Neural progenitor cell (in vitro differentiated cells): ENCODE measurements around the gene UCHL1. TPM values are rescaled to one million over a fixed set of nuclear protein-coding genes. Genes with fewer than 3 reads are reported as not detected.

Experiments
- DNase-seq: peaks from one replicate; pipeline ENCODE4 v3.0.0-alpha.2; 2016; ENCODE audit warnings: low spot score
- H2AFZ ChIP-seq: fragments of 200-600 bp; sonication (generic); replicated peaks from 2 replicates; pipeline ENCODE4 v1.6.1; 2016; ENCODE audit warnings: antibody characterized with exemption
- H3F3A ChIP-seq: fragments of 200-600 bp; sonication (generic); 2 replicates; pipeline ENCODE4 v1.6.1; 2016; ENCODE audit warnings: antibody characterized with exemption, low read depth
- H3K27ac ChIP-seq: fragments of 200-600 bp; sonication (generic); 2 replicates; pipeline ENCODE4 v1.5.1; 2016; ENCODE audit warnings: mild to moderate bottlenecking
- H3K27me3 ChIP-seq: fragments of 200-600 bp; sonication (generic); 2 replicates; pipeline ENCODE4 v1.6.1; 2016; ENCODE audit warnings: mild to moderate bottlenecking, moderate library complexity
- H3K36me3 ChIP-seq: fragments of 200-600 bp; sonication (generic); 2 replicates; pipeline ENCODE4 v1.5.1; 2016
- H3K4me1 ChIP-seq: fragments of 200-600 bp; sonication (generic); 2 replicates; pipeline ENCODE4 v1.6.1; 2016; ENCODE audit warnings: mixed run types
- H3K4me2 ChIP-seq: fragments of 200-600 bp; sonication (generic); 2 replicates; pipeline ENCODE4 v1.6.1; 2016
- H3K4me3 ChIP-seq: fragments of 200-600 bp; sonication (generic); 2 replicates; pipeline ENCODE4 v1.5.1; 2016
- H3K79me2 ChIP-seq: fragments of 200-600 bp; sonication (generic); 2 replicates; pipeline ENCODE4 v1.6.1; 2016; ENCODE audit warnings: low read depth
- H3K9ac ChIP-seq: fragments of 200-600 bp; sonication (generic); 2 replicates; pipeline ENCODE4 v1.6.1; 2016
- H3K9me3 ChIP-seq: fragments of 200-600 bp; sonication (generic); 2 replicates; pipeline ENCODE4 v1.5.1; 2016; ENCODE audit warnings: low read depth
- H4K20me1 ChIP-seq: fragments of 200-600 bp; sonication (generic); 2 replicates; pipeline ENCODE4 v1.6.1; 2016; ENCODE audit warnings: low read depth
- H3K27ac Mint-ChIP-seq: 3 replicates; pipeline ENCODE4 v1.8.0; 2021; ENCODE audit warnings: mixed read lengths
- H3K27me3 Mint-ChIP-seq: 2 replicates; pipeline ENCODE4 v1.8.0; 2022; ENCODE audit warnings: low read depth, mild to moderate bottlenecking, inconsistent platforms, moderate library complexity, mixed read lengths; ENCODE audit not compliant: insufficient read depth
- H3K36me3 Mint-ChIP-seq: 3 replicates; pipeline ENCODE4 v1.8.0; 2021; ENCODE audit warnings: mixed read lengths
- H3K4me1 Mint-ChIP-seq: 3 replicates; pipeline ENCODE4 v1.8.0; 2021; ENCODE audit warnings: mixed read lengths
- H3K4me3 Mint-ChIP-seq: 3 replicates; pipeline ENCODE4 v1.8.0; 2021; ENCODE audit warnings: mild to moderate bottlenecking, moderate library complexity, mixed read lengths
- H3K9me3 Mint-ChIP-seq: 3 replicates; pipeline ENCODE4 v1.8.0; 2020; ENCODE audit warnings: mixed read lengths
- EZH2 ChIP-seq: fragments of 200-600 bp; sonication (generic); IDR thresholded peaks from 2 replicates; pipeline ENCODE4 v1.6.1; 2017; ENCODE audit warnings: antibody characterized with exemption, mild to moderate bottlenecking, moderate library complexity
- EZH2phosphoT487 ChIP-seq: fragments of 200-600 bp; sonication (generic); IDR thresholded peaks from 2 replicates; pipeline ENCODE4 v1.6.1; 2017; ENCODE audit warnings: antibody characterized with exemption
- total RNA-seq: library from RNA; depleted of rRNA; stranded (reverse); fragments of >200 nt; gene quantifications from 2 replicates; pipeline ENCODE4 v1.2.3, GENCODE V29; 2015; ENCODE audit warnings: low replicate concordance
- TF ChIP-seq, protein P1 (sequence below): fragments of 200-600 bp; sonication (generic); IDR thresholded peaks from 2 replicates; pipeline ENCODE4 v1.5.1; 2017; ENCODE audit warnings: antibody characterized with exemption, mild to moderate bottlenecking

The UCHL1 gene
- total RNA-seq, 1 donor from 2014 or later: 535 TPM

DNA sequence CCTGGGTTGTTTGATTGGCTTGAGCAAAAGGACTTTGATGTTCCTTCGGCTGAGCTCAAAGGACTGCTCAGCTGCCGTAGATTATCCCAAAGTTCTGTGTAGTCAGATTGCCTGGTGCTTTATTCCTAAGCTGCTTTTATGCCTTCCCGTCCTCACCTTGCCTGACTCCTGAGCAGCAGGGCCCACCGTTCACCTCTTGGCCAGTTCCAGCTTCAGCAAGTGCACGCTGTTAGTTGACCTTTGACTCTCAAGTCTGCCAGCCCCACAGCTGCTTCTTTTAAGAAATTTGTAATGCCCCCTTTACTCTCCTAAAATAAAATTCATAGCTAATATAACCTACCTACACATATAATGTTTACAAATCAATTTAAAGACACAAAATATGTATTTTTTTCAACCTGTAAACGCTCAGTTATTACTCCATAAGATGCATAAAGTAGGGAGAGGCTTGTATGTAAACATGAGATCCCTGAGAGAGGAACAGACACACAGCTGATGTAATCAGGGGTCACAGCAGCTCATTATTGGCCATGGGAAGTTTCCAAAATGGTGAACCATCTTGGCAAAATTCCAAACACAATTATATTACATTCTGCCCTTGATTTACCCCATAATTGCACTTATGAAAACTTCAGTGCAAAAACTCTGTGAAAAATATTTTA lies 28.6 kb downstream of the UCHL1 start:
- Histone ChIP-seq H3K36me3 (no peaks in the 10 kb centered on the region), H3K9me3 (no peaks in the 10 kb centered on the region), H3K9ac (no peak overlapping the region), H2AFZ (no peak overlapping the region), H4K20me1 (no peaks in the 10 kb centered on the region), H3K4me2 (no peak overlapping the region), H3K4me3 (no peak overlapping the region), H3K27me3 (no peaks in the 10 kb centered on the region), H3K27ac (no peak overlapping the region), H3K79me2 (no peaks in the 10 kb centered on the region), H3F3A (no peaks in the 10 kb centered on the region), H3K4me1 (no peaks in the 10 kb centered on the region)
- H3K4me1 Mint-ChIP-seq: peaks cover 7% of the 10 kb centered on the region
- no peak overlapping the region for H3K27ac Mint-ChIP-seq
- DNase-seq: no peak
- TF ChIP-seq EZH2phosphoT487 (no peak), EZH2 (no peak)
- TF ChIP-seq, protein P1, sequence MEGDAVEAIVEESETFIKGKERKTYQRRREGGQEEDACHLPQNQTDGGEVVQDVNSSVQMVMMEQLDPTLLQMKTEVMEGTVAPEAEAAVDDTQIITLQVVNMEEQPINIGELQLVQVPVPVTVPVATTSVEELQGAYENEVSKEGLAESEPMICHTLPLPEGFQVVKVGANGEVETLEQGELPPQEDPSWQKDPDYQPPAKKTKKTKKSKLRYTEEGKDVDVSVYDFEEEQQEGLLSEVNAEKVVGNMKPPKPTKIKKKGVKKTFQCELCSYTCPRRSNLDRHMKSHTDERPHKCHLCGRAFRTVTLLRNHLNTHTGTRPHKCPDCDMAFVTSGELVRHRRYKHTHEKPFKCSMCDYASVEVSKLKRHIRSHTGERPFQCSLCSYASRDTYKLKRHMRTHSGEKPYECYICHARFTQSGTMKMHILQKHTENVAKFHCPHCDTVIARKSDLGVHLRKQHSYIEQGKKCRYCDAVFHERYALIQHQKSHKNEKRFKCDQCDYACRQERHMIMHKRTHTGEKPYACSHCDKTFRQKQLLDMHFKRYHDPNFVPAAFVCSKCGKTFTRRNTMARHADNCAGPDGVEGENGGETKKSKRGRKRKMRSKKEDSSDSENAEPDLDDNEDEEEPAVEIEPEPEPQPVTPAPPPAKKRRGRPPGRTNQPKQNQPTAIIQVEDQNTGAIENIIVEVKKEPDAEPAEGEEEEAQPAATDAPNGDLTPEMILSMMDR: no peak
- H3K9me3 Mint-ChIP-seq: peaks cover 4% of the 10 kb centered on the region
- H3K4me3 Mint-ChIP-seq: no peak overlapping the region
- peaks cover 2% of the 10 kb centered on the region for H3K27me3 Mint-ChIP-seq
- H3K36me3 Mint-ChIP-seq: no peaks in the 10 kb centered on the region

DNA sequence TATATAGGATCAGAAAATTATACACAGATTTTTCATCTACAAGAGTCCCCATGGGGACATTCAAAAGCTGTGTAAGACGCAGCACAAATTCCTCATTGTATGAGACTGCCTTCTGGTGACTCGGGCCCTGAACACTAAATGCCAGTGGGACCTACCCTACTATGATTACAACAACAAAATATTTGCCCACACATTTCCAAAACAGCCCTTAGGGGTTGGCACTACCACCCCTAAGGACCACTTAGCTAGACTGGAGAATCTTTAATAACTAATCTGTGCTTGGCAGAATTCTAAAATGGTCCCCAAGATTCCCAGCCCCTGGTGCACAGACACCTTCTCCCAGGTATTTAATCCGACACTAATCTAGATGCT lies 29.1 kb downstream of the UCHL1 start:
- H3K79me2 ChIP-seq: no peaks in the 10 kb centered on the region
- no peaks in the 10 kb centered on the region for H3K4me1 ChIP-seq
- Mint-ChIP-seq H3K36me3 (no peaks in the 10 kb centered on the region), H3K27ac (no peak overlapping the region), H3K4me3 (no peak overlapping the region), H3K27me3 (peaks cover 2% of the 10 kb centered on the region), H3K9me3 (peaks cover 4% of the 10 kb centered on the region), H3K4me1 (peaks cover 7% of the 10 kb centered on the region)
- H3K4me2 ChIP-seq: no peak overlapping the region
- H3K36me3 ChIP-seq: no peaks in the 10 kb centered on the region
- no peak for DNase-seq
- no peak overlapping the region for H3K4me3 ChIP-seq
- no peaks in the 10 kb centered on the region for H3F3A ChIP-seq
- H4K20me1 ChIP-seq: no peaks in the 10 kb centered on the region
- TF ChIP-seq, protein P1: no peak
- no peak for TF ChIP-seq EZH2
- TF ChIP-seq EZH2phosphoT487: no peak
- no peak overlapping the region for H3K9ac ChIP-seq
- H3K9me3 ChIP-seq: no peaks in the 10 kb centered on the region
- H2AFZ ChIP-seq: no peak overlapping the region
- no peaks in the 10 kb centered on the region for H3K27me3 ChIP-seq
- no peak overlapping the region for H3K27ac ChIP-seq

DNA sequence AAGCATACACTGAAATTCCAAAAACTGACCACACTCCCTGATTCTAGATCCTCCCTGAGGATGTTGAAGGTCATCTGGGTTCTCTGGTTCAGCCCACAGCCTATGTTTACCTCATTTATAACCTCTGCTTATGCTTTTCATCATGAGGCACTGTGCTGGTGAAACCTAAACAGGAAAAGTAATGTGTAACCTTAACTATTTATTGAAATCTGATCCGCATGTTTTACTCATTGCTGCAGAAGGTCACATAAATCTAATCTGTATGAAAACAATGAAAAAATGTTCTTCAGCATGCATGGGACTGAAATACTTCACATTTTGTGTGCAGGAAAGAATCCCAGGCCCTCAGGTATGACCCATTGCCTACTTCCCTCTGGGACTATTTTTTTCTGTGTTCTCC lies 30.3 kb downstream of the UCHL1 start:
- Histone ChIP-seq H3K36me3 (no peaks in the 10 kb centered on the region), H3K9ac (no peak overlapping the region), H2AFZ (no peak overlapping the region), H3K4me1 (no peaks in the 10 kb centered on the region), H3K9me3 (no peaks in the 10 kb centered on the region), H3K27me3 (no peaks in the 10 kb centered on the region), H3K4me3 (no peak overlapping the region), H3K27ac (no peak overlapping the region), H3F3A (no peaks in the 10 kb centered on the region), H4K20me1 (no peaks in the 10 kb centered on the region), H3K4me2 (no peak overlapping the region), H3K79me2 (no peaks in the 10 kb centered on the region)
- TF ChIP-seq, protein P1: no peak
- TF ChIP-seq EZH2 (no peak), EZH2phosphoT487 (no peak)
- H3K4me3 Mint-ChIP-seq: no peak overlapping the region
- H3K27ac Mint-ChIP-seq: no peak overlapping the region
- H3K4me1 Mint-ChIP-seq: peaks cover 7% of the 10 kb centered on the region
- peaks cover 4% of the 10 kb centered on the region for H3K9me3 Mint-ChIP-seq
- peaks cover 2% of the 10 kb centered on the region for H3K27me3 Mint-ChIP-seq
- H3K36me3 Mint-ChIP-seq: no peaks in the 10 kb centered on the region
- DNase-seq: no peak
